KOPT-K1 (cell line): ENCODE results near the gene PTGES2.
"Not testable (repeated sequence)": the region's sequence is repeated elsewhere in the genome, so short reads cannot be mapped to it uniquely, and the experiment has no call there.

ENCODE experiments used
- H3K27ac ChIP-seq: fragments of 200-600 bp; sonication (generic); 2 replicates; pipeline ENCODE4 v1.5.1; 2016; ENCODE audit warnings: antibody characterized with exemption, mild to moderate bottlenecking, low read depth, low read length; ENCODE audit not compliant: poor library complexity, severe bottlenecking
- H3K36me3 ChIP-seq: fragments of 200-600 bp; sonication (generic); 2 replicates; pipeline ENCODE4 v1.5.1; 2017; ENCODE audit warnings: antibody characterized with exemption, mild to moderate bottlenecking, low read length, moderate library complexity; ENCODE audit not compliant: insufficient read depth
- H3K9me3 ChIP-seq: fragments of 200-600 bp; sonication (generic); 2 replicates; pipeline ENCODE4 v1.5.1; 2017; ENCODE audit warnings: antibody characterized with exemption, low read length, mild to moderate bottlenecking; ENCODE audit not compliant: insufficient read depth, poor library complexity, severe bottlenecking

PTGES2 gene

DNA sequence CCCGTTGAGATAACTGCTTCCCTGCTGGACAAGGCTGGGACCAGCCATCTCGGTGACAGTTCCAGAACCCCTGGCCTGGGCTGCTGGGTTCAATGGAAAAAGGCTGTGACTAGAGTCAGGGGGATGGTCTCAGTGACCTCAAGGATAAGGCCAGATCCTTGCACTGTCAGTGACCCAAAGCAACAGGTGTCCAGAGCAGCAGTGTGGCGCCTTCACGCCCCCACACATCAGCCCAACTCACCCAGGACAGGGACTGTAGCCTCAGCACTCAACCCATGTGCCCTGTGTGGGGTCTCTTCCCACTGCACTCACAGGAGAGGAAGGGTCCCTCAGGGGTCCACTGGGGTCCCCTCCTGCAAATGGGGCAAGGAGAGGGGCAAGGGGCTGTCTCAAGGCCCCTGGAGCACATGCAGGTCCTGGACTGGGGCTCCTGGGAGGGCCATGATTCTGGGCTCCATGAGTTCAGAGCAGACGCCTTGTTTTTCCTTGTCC is 21.0 kb upstream of the PTGES2 start:
- Histone ChIP-seq H3K27ac (no peak overlapping the region), H3K9me3 (no peaks in the 10 kb centered on the region), H3K36me3 (no peaks in the 10 kb centered on the region)

GRCh38 chr9:128146591-128147120 is 19.1 kb upstream of the PTGES2 start:
- H3K27ac ChIP-seq, result no peak overlapping the region
- no peaks in the 10 kb centered on the region for H3K9me3 ChIP-seq
- no peaks in the 10 kb centered on the region for H3K36me3 ChIP-seq

DNA sequence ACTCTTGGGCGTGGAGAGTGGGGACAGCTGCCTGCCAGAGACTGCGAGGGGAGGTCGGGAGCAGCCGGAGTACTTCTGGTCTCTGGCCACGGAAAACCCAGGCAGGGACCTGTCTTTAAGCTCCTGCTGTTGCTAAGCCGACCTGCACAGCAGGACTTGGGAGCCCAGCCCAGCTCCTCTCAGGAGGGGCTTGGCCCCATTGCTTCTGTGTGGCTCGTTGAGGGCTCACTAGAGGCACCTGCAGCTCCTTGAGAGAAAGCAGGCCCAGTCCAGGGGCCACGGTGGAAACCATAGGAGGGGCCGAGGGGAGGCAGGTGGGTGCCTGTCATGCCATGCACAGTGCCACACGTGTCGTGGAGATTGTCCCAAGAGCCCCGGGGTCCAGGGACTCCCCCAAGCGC is 18.4 kb upstream of the PTGES2 start:
- H3K36me3 ChIP-seq, result no peaks in the 10 kb centered on the region
- H3K27ac ChIP-seq, result no peak overlapping the region
- no peaks in the 10 kb centered on the region for H3K9me3 ChIP-seq

GRCh38 chr9:128145536-128145935 is 18.0 kb upstream of the PTGES2 start:
- H3K36me3 ChIP-seq, result no peaks in the 10 kb centered on the region
- no peaks in the 10 kb centered on the region for H3K9me3 ChIP-seq
- H3K27ac ChIP-seq, result no peak overlapping the region

- Histone ChIP-seq H3K27ac (no peak overlapping the region), H3K9me3 (no peaks in the 10 kb centered on the region), H3K36me3 (no peaks in the 10 kb centered on the region)
Measured at GRCh38 chr9:128144239-128145181, 17.0 kb upstream of the PTGES2 start.

GRCh38 chr9:128143525-128144238 is 16.2 kb upstream of the PTGES2 start:
- H3K27ac ChIP-seq, result no peak overlapping the region
- H3K36me3 ChIP-seq, result no peaks in the 10 kb centered on the region
- H3K9me3 ChIP-seq, result no peaks in the 10 kb centered on the region

GRCh38 chr9:128142596-128142995 is 15.1 kb upstream of the PTGES2 start:
- no peaks in the 10 kb centered on the region for H3K36me3 ChIP-seq
- no peaks in the 10 kb centered on the region for H3K9me3 ChIP-seq
- H3K27ac ChIP-seq, result no peak overlapping the region

DNA sequence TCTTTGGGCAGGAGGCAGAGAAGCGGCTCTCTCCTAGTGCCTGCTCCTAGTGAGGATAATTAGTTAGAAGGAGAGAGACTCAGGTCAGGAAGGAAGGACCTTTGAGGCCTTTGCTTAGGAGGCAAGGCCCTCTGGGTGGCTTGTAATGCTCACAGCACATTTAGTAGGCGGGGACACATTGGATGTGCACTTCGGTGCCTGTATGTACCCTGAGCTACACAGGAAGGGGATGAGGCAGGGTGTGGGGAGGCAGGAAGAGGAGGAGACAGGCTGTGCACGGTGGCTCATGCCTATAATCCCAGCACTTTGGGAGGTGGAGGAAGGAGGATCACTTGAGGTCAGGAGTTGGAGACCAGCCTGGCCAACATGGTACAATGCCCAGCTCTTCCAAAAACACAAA is 14.5 kb upstream of the PTGES2 start:
- Histone ChIP-seq H3K9me3 (no peaks in the 10 kb centered on the region), H3K36me3 (no peaks in the 10 kb centered on the region), H3K27ac (peak overlapping the region; percentile 42)

GRCh38 chr9:128141604-128142003 is 14.1 kb upstream of the PTGES2 start:
- H3K9me3 ChIP-seq, result no peaks in the 10 kb centered on the region
- peak overlapping the region; percentile 42 for H3K27ac ChIP-seq
- H3K36me3 ChIP-seq, result no peaks in the 10 kb centered on the region

- no peaks in the 10 kb centered on the region for H3K9me3 ChIP-seq
- no peaks in the 10 kb centered on the region for H3K36me3 ChIP-seq
- H3K27ac ChIP-seq, result no peak overlapping the region
Measured at GRCh38 chr9:128139621-128140020, 12.1 kb upstream of the PTGES2 start.

- Histone ChIP-seq H3K9me3 (no peaks in the 10 kb centered on the region), H3K27ac (no peak overlapping the region), H3K36me3 (no peaks in the 10 kb centered on the region)
Measured at GRCh38 chr9:128138001-128138400, 10.5 kb upstream of the PTGES2 start.

GRCh38 chr9:128136816-128137793 is 9.6 kb upstream of the PTGES2 start:
- Histone ChIP-seq H3K9me3 (no peaks in the 10 kb centered on the region), H3K36me3 (no peaks in the 10 kb centered on the region), H3K27ac (no peak overlapping the region)

GRCh38 chr9:128135561-128135960 is 8.0 kb upstream of the PTGES2 start:
- H3K27ac ChIP-seq, H3K36me3 ChIP-seq, H3K9me3 ChIP-seq: not testable (repeated sequence)

DNA sequence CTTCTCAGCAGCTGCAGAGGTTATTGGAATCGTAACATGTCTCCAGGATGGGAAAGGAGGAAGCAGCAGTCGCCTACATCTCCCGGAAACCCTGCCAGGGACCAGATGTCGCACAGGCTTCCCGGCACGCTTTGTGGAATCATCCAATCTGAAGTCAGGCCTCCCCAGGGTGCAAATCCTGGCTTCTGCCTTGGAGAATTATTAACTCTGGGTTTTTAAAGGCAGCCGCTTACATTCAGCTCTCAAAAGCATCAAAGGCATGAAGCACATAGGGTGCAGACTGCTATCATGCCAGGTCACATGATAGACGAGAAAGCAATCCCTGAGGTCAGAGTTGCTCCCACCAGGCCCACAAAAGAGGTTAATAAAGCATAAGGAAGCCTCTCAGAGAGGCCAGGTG is 4.6 kb upstream of the PTGES2 start:
- not testable (repeated sequence) for H3K36me3 ChIP-seq, H3K9me3 ChIP-seq, H3K27ac ChIP-seq
